Measurements from ENCODE around the gene NEUROD2. TPM values are rescaled to one million over a fixed set of nuclear protein-coding genes. Genes with fewer than 3 reads are reported as not detected.
A peak's percentile ranks its signal among the peaks of the same experiment; 100 is the strongest.

The NEUROD2 gene
- total RNA-seq, 1 experiment from 2014 or later, result not detected

- H3K9me3 ChIP-seq (ENCODE audit: control insufficient read depth, insufficient read depth, low read depth, low read length), result no peaks in the 10 kb centered on the region
- in situ Hi-C loops (cut with HindIII; ENCODE audit: low pct_unique_long_range_greater_than_20kb, low sequenced_read_pairs) (no loop called here), intact Hi-C loops (cut with micrococcal nuclease; ENCODE audit: unreplicated experiment) (no loop called here)
- peaks cover 38% of the 10 kb centered on the region for H3K4me1 ChIP-seq (ENCODE audit: control insufficient read depth, insufficient read depth, low read length)
- ATAC-seq (no peak), DNase-seq (ENCODE audit: low read depth, low spot score) (no peak)
- TF ChIP-seq, protein P1, sequence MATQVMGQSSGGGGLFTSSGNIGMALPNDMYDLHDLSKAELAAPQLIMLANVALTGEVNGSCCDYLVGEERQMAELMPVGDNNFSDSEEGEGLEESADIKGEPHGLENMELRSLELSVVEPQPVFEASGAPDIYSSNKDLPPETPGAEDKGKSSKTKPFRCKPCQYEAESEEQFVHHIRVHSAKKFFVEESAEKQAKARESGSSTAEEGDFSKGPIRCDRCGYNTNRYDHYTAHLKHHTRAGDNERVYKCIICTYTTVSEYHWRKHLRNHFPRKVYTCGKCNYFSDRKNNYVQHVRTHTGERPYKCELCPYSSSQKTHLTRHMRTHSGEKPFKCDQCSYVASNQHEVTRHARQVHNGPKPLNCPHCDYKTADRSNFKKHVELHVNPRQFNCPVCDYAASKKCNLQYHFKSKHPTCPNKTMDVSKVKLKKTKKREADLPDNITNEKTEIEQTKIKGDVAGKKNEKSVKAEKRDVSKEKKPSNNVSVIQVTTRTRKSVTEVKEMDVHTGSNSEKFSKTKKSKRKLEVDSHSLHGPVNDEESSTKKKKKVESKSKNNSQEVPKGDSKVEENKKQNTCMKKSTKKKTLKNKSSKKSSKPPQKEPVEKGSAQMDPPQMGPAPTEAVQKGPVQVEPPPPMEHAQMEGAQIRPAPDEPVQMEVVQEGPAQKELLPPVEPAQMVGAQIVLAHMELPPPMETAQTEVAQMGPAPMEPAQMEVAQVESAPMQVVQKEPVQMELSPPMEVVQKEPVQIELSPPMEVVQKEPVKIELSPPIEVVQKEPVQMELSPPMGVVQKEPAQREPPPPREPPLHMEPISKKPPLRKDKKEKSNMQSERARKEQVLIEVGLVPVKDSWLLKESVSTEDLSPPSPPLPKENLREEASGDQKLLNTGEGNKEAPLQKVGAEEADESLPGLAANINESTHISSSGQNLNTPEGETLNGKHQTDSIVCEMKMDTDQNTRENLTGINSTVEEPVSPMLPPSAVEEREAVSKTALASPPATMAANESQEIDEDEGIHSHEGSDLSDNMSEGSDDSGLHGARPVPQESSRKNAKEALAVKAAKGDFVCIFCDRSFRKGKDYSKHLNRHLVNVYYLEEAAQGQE (IDR thresholded peaks at IDR 0.05; ENCODE audit: insufficient read depth in 1 of 2, low read depth in 2 of 2, low read length in 1 of 2), result no peak
- no peaks in the 10 kb centered on the region for H3K27me3 ChIP-seq (ENCODE audit: control insufficient read depth, insufficient read depth, low read length)
- CTCF ChIA-PET, result interaction anchor here (1.1 to 1.8 kb wide), 2 partner anchors 8 to 10 kb away, joined by 5 to 6 read pairs; no protein-coding TSS in a partner anchor
- POLR2A ChIA-PET, result interaction anchor here (0.5 to 0.6 kb wide), 2 partner anchors 34 to 467 kb away, joined by 3 to 6 read pairs; no protein-coding TSS in a partner anchor
- H3K36me3 ChIP-seq (ENCODE audit: control insufficient read depth, insufficient read depth, low read length), result no peaks in the 10 kb centered on the region
- no peak overlapping the region for H3K4me3 ChIP-seq (ENCODE audit: low read depth in 2 of 2, low read length in 2 of 2)
- no TSS peak for BruUV-seq (replicated peaks)
- H3K27ac ChIP-seq (ENCODE audit: low read length), result peak overlapping the region; percentile 32
Observed at GRCh38 chr17:39631403-39631802, 23.7 kb upstream of the NEUROD2 start.

DNA sequence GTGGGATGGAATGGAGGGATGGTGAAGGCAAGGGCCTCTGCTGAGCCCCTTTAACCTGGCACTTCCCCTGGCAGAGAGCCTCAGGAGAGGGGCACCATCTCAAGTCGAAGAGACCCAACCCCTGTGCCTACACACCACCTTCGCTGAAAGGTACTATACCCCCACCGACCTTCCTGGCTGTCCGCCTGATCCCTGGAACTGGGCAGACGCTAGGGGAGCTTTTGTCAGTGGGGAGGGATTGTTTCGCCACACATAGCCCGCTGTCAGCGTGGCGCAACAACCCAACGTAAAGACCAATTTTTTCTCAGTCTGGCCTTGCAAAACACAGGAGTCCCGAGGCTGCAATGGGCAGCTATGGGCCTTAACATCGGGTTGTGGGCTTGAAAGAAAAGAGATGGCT lies 22.2 kb upstream of the NEUROD2 start:
- peaks cover 28% of the 10 kb centered on the region for H3K4me1 ChIP-seq (ENCODE audit: control insufficient read depth, insufficient read depth, low read length)
- in situ Hi-C loops (cut with HindIII; ENCODE audit: low pct_unique_long_range_greater_than_20kb, low sequenced_read_pairs) (no loop called here), intact Hi-C loops (cut with micrococcal nuclease; ENCODE audit: unreplicated experiment) (loop anchor here (5.0 kb wide), 1 partner anchor 122 kb away; no protein-coding TSS in a partner anchor)
- ATAC-seq (no peak), DNase-seq (ENCODE audit: low read depth, low spot score) (no peak)
- no peaks in the 10 kb centered on the region for H3K9me3 ChIP-seq (ENCODE audit: control insufficient read depth, insufficient read depth, low read depth, low read length)
- no peaks in the 10 kb centered on the region for H3K36me3 ChIP-seq (ENCODE audit: control insufficient read depth, insufficient read depth, low read length)
- H3K27ac ChIP-seq (ENCODE audit: low read length), result no peak overlapping the region
- no peak overlapping the region for H3K4me3 ChIP-seq (ENCODE audit: low read depth in 2 of 2, low read length in 2 of 2)
- ChIA-PET CTCF (no interaction called here), POLR2A (no interaction called here)
- BruUV-seq (replicated peaks), result no TSS peak
- TF ChIP-seq, protein P1 (IDR thresholded peaks at IDR 0.05; ENCODE audit: insufficient read depth in 1 of 2, low read depth in 2 of 2, low read length in 1 of 2), result no peak
- TF ChIP-seq CTCF (IDR thresholded peaks at IDR 0.05) (no peak), SIN3A (IDR thresholded peaks at IDR 0.05; ENCODE audit: borderline replicate concordance, insufficient read depth, low read depth, low read length) (no peak), POLR2AphosphoS5 (IDR thresholded peaks at IDR 0.05; ENCODE audit: low read depth, low read length) (no peak)
- no peaks in the 10 kb centered on the region for H3K27me3 ChIP-seq (ENCODE audit: control insufficient read depth, insufficient read depth, low read length)
